Measurements from ENCODE around the gene PLCH2. TPM values are rescaled to one million over a fixed set of nuclear protein-coding genes. Genes with fewer than 3 reads are reported as not detected.

PLCH2 gene
- total RNA-seq, 1 donor from 2014 or later: not detected

DNA sequence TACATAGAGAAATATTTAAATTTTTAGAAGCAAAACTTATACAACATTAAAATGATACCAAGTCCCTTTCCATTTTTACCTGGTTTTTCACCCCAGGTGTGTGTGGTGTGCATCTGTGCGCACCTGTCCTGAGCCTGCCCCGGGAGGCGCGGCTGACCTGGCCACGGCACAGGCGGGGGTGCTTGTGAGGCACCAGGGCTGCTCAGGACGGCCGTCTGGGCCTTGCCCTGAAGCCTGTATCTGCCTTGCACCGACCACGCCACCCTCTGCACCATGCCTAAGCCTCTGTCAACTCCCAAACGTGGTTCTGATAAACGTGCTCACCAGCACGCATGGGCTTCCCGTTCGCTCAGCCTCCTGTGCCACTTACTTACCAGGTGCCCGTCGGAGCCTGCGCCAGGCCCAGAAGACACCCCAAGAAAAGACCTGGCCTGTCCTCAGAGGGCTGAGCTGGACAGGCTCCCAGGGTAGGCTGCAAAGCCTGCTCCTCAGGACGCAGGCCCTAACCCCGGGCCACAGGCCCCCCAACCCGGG, 29.4 kb downstream of the PLCH2 start:
- Mint-ChIP-seq H3K9me3 (ENCODE audit: low read depth) (no peaks in the 10 kb centered on the region), H3K27ac (no peak overlapping the region), H3K36me3 (ENCODE audit: insufficient read depth) (peaks cover 1% of the 10 kb centered on the region), H3K27me3 (no peaks in the 10 kb centered on the region), H3K4me3 (ENCODE audit: low read depth) (no peak overlapping the region), H3K4me1 (ENCODE audit: low read depth) (no peaks in the 10 kb centered on the region)
- TF ChIP-seq, protein P1, sequence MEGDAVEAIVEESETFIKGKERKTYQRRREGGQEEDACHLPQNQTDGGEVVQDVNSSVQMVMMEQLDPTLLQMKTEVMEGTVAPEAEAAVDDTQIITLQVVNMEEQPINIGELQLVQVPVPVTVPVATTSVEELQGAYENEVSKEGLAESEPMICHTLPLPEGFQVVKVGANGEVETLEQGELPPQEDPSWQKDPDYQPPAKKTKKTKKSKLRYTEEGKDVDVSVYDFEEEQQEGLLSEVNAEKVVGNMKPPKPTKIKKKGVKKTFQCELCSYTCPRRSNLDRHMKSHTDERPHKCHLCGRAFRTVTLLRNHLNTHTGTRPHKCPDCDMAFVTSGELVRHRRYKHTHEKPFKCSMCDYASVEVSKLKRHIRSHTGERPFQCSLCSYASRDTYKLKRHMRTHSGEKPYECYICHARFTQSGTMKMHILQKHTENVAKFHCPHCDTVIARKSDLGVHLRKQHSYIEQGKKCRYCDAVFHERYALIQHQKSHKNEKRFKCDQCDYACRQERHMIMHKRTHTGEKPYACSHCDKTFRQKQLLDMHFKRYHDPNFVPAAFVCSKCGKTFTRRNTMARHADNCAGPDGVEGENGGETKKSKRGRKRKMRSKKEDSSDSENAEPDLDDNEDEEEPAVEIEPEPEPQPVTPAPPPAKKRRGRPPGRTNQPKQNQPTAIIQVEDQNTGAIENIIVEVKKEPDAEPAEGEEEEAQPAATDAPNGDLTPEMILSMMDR (IDR thresholded peaks at IDR 0.05; ENCODE audit: unreplicated experiment): no peak
- no peak for DNase-seq (ENCODE audit: low spot score, unreplicated experiment)

DNA sequence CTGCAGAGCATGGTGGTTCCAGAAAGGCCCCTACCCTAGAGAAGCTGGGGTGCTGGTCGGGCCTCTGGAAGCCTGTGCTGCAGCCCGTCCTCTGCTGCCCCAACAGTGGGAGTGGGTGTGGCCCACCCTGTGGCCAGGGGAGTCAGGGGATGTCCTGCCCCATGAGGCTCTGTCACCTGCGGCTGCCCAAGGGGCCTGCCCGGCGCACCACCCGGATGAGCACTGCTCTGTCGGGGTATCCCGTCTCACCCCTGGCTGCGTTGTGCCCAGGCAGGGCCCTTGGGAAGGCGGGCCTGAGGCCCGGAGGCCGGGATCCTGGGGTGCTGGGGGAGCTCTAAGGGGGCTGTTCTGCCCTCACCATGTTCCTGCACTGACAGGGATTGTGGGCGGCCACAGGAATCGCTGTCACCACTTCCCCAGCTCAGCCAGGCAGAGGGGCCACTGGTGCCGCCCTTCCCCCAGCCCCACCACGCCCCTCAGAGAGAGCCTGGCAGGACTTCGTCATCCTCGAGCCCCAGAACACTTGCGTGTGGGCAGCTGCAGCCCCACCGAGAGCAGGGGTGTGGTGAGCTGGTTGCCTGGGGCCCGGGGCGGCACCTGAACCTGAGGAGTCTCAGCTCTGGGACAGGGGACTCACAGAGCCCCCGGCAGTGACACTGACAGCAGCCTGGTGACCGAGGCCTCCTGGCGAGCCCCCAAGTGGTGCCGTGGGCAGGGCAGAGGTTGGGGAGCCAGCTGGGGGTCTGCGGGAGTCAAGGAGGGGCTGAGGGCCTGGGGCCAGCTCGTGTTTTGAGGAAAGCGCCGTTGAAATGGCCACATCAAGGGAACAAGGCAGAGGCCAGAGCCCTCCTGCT, 30.1 kb downstream of the PLCH2 start:
- no peak for DNase-seq (ENCODE audit: low spot score, unreplicated experiment)
- Mint-ChIP-seq H3K27me3 (no peaks in the 10 kb centered on the region), H3K4me1 (ENCODE audit: low read depth) (no peaks in the 10 kb centered on the region), H3K36me3 (ENCODE audit: insufficient read depth) (peaks cover 1% of the 10 kb centered on the region), H3K9me3 (ENCODE audit: low read depth) (no peaks in the 10 kb centered on the region), H3K27ac (no peak overlapping the region), H3K4me3 (ENCODE audit: low read depth) (no peak overlapping the region)
- TF ChIP-seq, protein P1 (IDR thresholded peaks at IDR 0.05; ENCODE audit: unreplicated experiment): no peak

DNA sequence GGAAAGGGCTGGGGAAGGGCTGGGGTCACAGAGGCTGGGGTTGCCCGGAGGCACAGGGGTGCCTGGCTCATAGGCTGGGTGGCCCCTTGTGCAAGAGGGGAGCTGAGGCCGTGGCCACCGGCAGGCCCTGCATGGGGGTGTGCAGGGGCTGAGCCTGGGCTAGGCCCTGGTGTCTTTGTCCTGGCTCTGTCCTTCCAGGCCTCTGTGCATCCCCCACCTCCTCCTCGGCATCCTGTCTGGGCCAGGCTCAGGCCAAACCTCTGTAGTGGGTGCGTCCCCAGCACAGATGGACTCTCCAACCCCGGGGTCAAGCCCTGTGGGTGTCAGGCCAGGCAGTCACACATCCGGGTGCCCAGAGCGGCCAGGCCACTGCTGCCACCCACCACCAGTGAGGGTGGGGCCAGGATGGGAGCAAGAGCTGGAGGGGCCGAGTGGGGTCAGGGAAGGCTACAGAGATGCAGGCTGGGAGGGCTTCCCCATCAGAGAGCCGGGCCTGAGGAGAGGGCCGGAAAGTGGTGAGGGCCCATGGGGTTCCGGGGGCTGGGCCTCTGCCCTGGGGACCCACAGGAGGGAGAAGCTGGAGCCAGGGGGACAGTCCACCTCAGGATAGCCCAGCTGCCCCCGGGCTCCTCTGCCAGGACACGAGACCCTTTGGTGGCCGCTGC, 30.9 kb downstream of the PLCH2 start:
- no peak for DNase-seq (ENCODE audit: low spot score, unreplicated experiment)
- Mint-ChIP-seq H3K4me1 (ENCODE audit: low read depth) (no peaks in the 10 kb centered on the region), H3K27ac (no peak overlapping the region), H3K9me3 (ENCODE audit: low read depth) (no peaks in the 10 kb centered on the region), H3K4me3 (ENCODE audit: low read depth) (no peak overlapping the region), H3K36me3 (ENCODE audit: insufficient read depth) (peaks cover 5% of the 10 kb centered on the region), H3K27me3 (no peaks in the 10 kb centered on the region)
- TF ChIP-seq, protein P1 (IDR thresholded peaks at IDR 0.05; ENCODE audit: unreplicated experiment): no peak

DNA sequence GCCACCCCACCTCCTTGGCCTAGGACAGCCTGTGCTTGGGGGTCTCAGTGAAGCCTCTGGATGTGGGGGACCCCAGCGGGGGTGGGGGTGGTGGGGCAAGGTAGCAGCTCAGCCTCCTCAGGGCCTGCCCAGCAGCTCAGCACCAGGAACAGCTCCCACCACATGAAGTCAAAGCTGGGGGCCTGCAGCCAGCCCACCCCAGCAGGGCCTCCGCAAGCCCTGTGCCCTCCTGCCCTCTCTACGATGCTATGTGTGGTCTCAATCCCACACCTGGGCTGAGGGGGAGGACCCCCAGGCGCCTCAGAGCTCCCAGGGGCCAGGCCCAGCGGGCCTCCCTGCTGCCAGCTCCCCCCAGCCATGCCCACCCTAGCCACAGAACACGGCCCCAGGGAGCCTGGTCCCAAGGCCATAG, 31.7 kb downstream of the PLCH2 start:
- H3K4me1 Mint-ChIP-seq (ENCODE audit: low read depth): no peaks in the 10 kb centered on the region

DNA sequence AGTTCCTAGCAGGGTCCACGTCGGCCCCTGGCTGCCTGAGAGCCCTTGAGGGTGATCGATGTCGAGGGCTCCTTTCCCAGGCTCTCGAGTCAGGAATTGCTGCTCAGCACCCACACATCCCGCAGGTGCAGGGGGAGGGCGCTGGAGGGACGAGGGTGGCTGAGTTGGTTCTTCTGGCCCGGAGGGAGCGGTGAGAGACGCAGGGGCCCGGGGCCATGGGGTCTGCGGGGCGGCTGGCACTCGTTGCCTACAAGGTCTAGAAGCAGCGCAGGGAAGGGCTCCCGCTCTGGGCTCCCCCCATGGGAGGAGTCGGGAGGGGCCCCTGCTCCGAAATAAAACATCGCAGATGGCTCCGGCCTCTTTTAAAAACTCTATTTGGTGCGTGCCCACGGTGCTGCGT, 32.1 kb downstream of the PLCH2 start:
- H3K27ac Mint-ChIP-seq: no peak overlapping the region
- H3K9me3 Mint-ChIP-seq (ENCODE audit: low read depth): no peaks in the 10 kb centered on the region
- DNase-seq (ENCODE audit: low spot score, unreplicated experiment): no peak
- TF ChIP-seq, protein P1 (IDR thresholded peaks at IDR 0.05; ENCODE audit: unreplicated experiment): no peak
- no peaks in the 10 kb centered on the region for H3K4me1 Mint-ChIP-seq (ENCODE audit: low read depth)
- H3K36me3 Mint-ChIP-seq (ENCODE audit: insufficient read depth): peaks cover 5% of the 10 kb centered on the region
- no peak overlapping the region for H3K4me3 Mint-ChIP-seq (ENCODE audit: low read depth)
- H3K27me3 Mint-ChIP-seq: no peaks in the 10 kb centered on the region

More for the DNA sequence above, 31.7 kb downstream of the PLCH2 start:
- Mint-ChIP-seq H3K27ac (no peak overlapping the region), H3K27me3 (no peaks in the 10 kb centered on the region), H3K9me3 (ENCODE audit: low read depth) (no peaks in the 10 kb centered on the region), H3K36me3 (ENCODE audit: insufficient read depth) (peaks cover 5% of the 10 kb centered on the region), H3K4me3 (ENCODE audit: low read depth) (no peak overlapping the region)
- DNase-seq (ENCODE audit: low spot score, unreplicated experiment): no peak
- TF ChIP-seq, protein P1 (IDR thresholded peaks at IDR 0.05; ENCODE audit: unreplicated experiment): no peak

Data from progenitor cell of endocrine pancreas (in vitro differentiated cells).